Activated B cell treated with CpG ODN at 0.5 μM for 24 hours (primary cell): ENCODE data around the gene ZNF217. TPM values are rescaled to one million over a fixed set of nuclear protein-coding genes. Genes with fewer than 3 reads are reported as not detected.
"Not testable (repeated sequence)": the region's sequence is repeated elsewhere in the genome, so short reads cannot be mapped to it uniquely, and the experiment has no call there.

Experiments used
- ATAC-seq: fragments of 200-7000 bp; cut with Tn5 transposase; one replicate; pipeline ENCODE4 v1.10.0; 2021; ENCODE audit warnings: low read depth, mild to moderate bottlenecking, moderate library complexity
- CTCF ChIA-PET: fragments of 350-600 bp; sonication (Branson Sonifier 250); formaldehyde crosslinking; loops from one replicate; lab custom pipeline; 2021; ENCODE audit warnings: antibody characterized with exemption; lab: Charles Lee
- POLR2A ChIA-PET: fragments of 350-600 bp; sonication (Branson Sonifier 250); formaldehyde crosslinking; loops from one replicate; lab custom pipeline; 2021; ENCODE audit warnings: antibody characterized with exemption; lab: Charles Lee
- DNase-seq: peaks from one replicate; pipeline ENCODE4 v3.0.0; 2022
- H3K27ac Mint-ChIP-seq: one replicate; pipeline ENCODE4 v1.8.0; 2020; ENCODE audit warnings: mixed read lengths
- H3K27me3 Mint-ChIP-seq: one replicate; pipeline ENCODE4 v1.8.0; 2021; ENCODE audit warnings: mixed read lengths
- H3K36me3 Mint-ChIP-seq: one replicate; pipeline ENCODE4 v1.8.0; 2021; ENCODE audit warnings: low read depth, mixed read lengths
- H3K4me1 Mint-ChIP-seq: one replicate; pipeline ENCODE4 v1.8.0; 2021; ENCODE audit warnings: mixed read lengths
- H3K4me3 Mint-ChIP-seq: one replicate; pipeline ENCODE4 v1.8.0; 2020; ENCODE audit warnings: mild to moderate bottlenecking, mixed read lengths
- H3K9me3 Mint-ChIP-seq: one replicate; pipeline ENCODE4 v1.8.0; 2020; ENCODE audit warnings: mixed read lengths
- CTCF ChIP-seq: fragments of 200-600 bp; IDR thresholded peaks from one replicate; pipeline ENCODE4 v1.8.0; 2022; ENCODE audit warnings: antibody characterized with exemption, mild to moderate bottlenecking
- intact Hi-C: fragments of 100-400 bp; cut with micrococcal nuclease; formaldehyde crosslinking; loops from one replicate; pipeline ENCODE4 v1.15.1; 2024
- total RNA-seq: library from RNA; stranded (reverse); gene quantifications from 2 replicates; pipeline ENCODE4 v1.2.3, GENCODE V29; 2022

Gene ZNF217
- total RNA-seq, 1 donor from 2014 or later: 80.3 TPM

GRCh38 chr20:53617791-53618489 is 24.3 kb upstream of the ZNF217 start:
- no peak for ATAC-seq
- H3K4me3 Mint-ChIP-seq: no peak overlapping the region
- TF ChIP-seq CTCF: no peak
- CTCF ChIA-PET: no interaction called here
- peaks cover 27% of the 10 kb centered on the region for H3K4me1 Mint-ChIP-seq
- H3K27ac Mint-ChIP-seq: no peak overlapping the region
- intact Hi-C loops: no loop called here
- no peaks in the 10 kb centered on the region for H3K27me3 Mint-ChIP-seq
- H3K36me3 Mint-ChIP-seq: no peaks in the 10 kb centered on the region
- DNase-seq: no peak
- POLR2A ChIA-PET: interaction anchor here (0.6 to 0.7 kb wide), 2 partner anchors 8 to 292 kb away, joined by 4 read pairs; no protein-coding TSS in a partner anchor
- no peaks in the 10 kb centered on the region for H3K9me3 Mint-ChIP-seq

GRCh38 chr20:53616489-53616888 is 22.9 kb upstream of the ZNF217 start:
- CTCF ChIA-PET: interaction anchor here (0.7 kb wide), 1 partner anchor 21 kb away, joined by 3 read pairs; no protein-coding TSS in a partner anchor
- H3K27me3 Mint-ChIP-seq, ATAC-seq, DNase-seq, H3K27ac Mint-ChIP-seq, H3K36me3 Mint-ChIP-seq, H3K9me3 Mint-ChIP-seq, intact Hi-C loops, H3K4me3 Mint-ChIP-seq: not testable (repeated sequence)
- POLR2A ChIA-PET: interaction anchor here (0.7 to 1.4 kb wide), 2 partner anchors 26 to 90 kb away, joined by 4 to 5 read pairs; no protein-coding TSS in a partner anchor
- H3K4me1 Mint-ChIP-seq: peaks cover 16% of the 10 kb centered on the region

- intact Hi-C loops: no loop called here
- Mint-ChIP-seq H3K27ac (no peak overlapping the region), H3K4me1 (peaks cover 25% of the 10 kb centered on the region)
These were observed 20.1 kb upstream of the ZNF217 start for GRCh38 chr20:53613748-53614147.

GRCh38 chr20:53612289-53612688 is 18.6 kb upstream of the ZNF217 start:
- H3K27me3 Mint-ChIP-seq, intact Hi-C loops, DNase-seq, H3K4me3 Mint-ChIP-seq, H3K36me3 Mint-ChIP-seq, H3K27ac Mint-ChIP-seq, H3K9me3 Mint-ChIP-seq, ATAC-seq: not testable (repeated sequence)
- H3K4me1 Mint-ChIP-seq: peaks cover 31% of the 10 kb centered on the region
- POLR2A ChIA-PET: interaction anchor here (1.0 to 4.7 kb wide), 2 partner anchors 10 to 96 kb away, joined by 4 to 43 read pairs; no protein-coding TSS in a partner anchor
- CTCF ChIA-PET: interaction anchor here (0.6 to 3.3 kb wide), 3 partner anchors 10 to 330 kb away, joined by 3 to 14 read pairs (median 3); no protein-coding TSS in a partner anchor

More at GRCh38 chr20:53613748-53614147, 20.1 kb upstream of the ZNF217 start:
- DNase-seq: no peak
- CTCF ChIA-PET: interaction anchor here (1.4 kb wide), 1 partner anchor 19 kb away, joined by 5 read pairs; no protein-coding TSS in a partner anchor
- POLR2A ChIA-PET: interaction anchor here (0.5 to 4.7 kb wide), 2 partner anchors 8 to 20 kb away, joined by 5 to 43 read pairs; partner anchors contain the start of gene ZNF217
- no peak overlapping the region for H3K4me3 Mint-ChIP-seq
- H3K9me3 Mint-ChIP-seq: no peaks in the 10 kb centered on the region
- H3K27me3 Mint-ChIP-seq: no peaks in the 10 kb centered on the region
- H3K36me3 Mint-ChIP-seq: no peaks in the 10 kb centered on the region
- TF ChIP-seq CTCF: no peak
- no peak for ATAC-seq

GRCh38 chr20:53611449-53611894 is 17.8 kb upstream of the ZNF217 start:
- H3K27me3 Mint-ChIP-seq: no peaks in the 10 kb centered on the region
- no peak for TF ChIP-seq CTCF
- intact Hi-C loops: loop anchor here (1.0 kb wide), 1 partner anchor 10 kb away; no protein-coding TSS in a partner anchor
- H3K4me3 Mint-ChIP-seq: peak overlapping the region; percentile 24
- POLR2A ChIA-PET: interaction anchor here (0.6 to 4.7 kb wide), 7 partner anchors 11 to 331 kb away, joined by 3 to 43 read pairs (median 4); partner anchors contain the start of gene ZNF217
- peak overlapping the region; percentile 46 for H3K27ac Mint-ChIP-seq
- DNase-seq (no peak), ATAC-seq (no peak)
- H3K4me1 Mint-ChIP-seq: peaks cover 31% of the 10 kb centered on the region
- H3K36me3 Mint-ChIP-seq: no peaks in the 10 kb centered on the region
- CTCF ChIA-PET: interaction anchor here (1.4 to 3.3 kb wide), 2 partner anchors 11 to 331 kb away, joined by 3 to 14 read pairs; no protein-coding TSS in a partner anchor
- no peaks in the 10 kb centered on the region for H3K9me3 Mint-ChIP-seq
